Ovary (tissue), 9 donors: ENCODE measurements around the gene ZNF565. TPM values are rescaled to one million over a fixed set of nuclear protein-coding genes. Genes with fewer than 3 reads are reported as not detected.
"Not testable (repeated sequence)": the region's sequence is repeated elsewhere in the genome, so short reads cannot be mapped to it uniquely, and the experiment has no call there.

Experiments
- DNase-seq, 5 donors: peaks; one replicate each; pipeline ENCODE4 v3.0.0-alpha.2; 2019 to 2020
- H3K27ac ChIP-seq, 2 donors: fragments of 200-600 bp; one replicate each; pipeline versions ENCODE4 v1.5.1 to v1.8.0; 2019 to 2022
- H3K27me3 ChIP-seq: fragments of 200-600 bp; one replicate; pipeline ENCODE4 v1.8.0; 2022
- H3K36me3 ChIP-seq: fragments of 200-600 bp; sonication (generic); one replicate; pipeline ENCODE4 v1.5.1; 2019
- H3K4me1 ChIP-seq: one replicate; pipeline ENCODE4 v1.8.1; 2013; ENCODE audit warnings: mild to moderate bottlenecking, moderate library complexity; ENCODE audit not compliant: insufficient read depth
- H3K4me3 ChIP-seq: fragments of 200-600 bp; sonication (generic); one replicate; pipeline ENCODE4 v1.5.1; 2017
- H3K9me3 ChIP-seq, 2 donors: fragments of 200-600 bp in 1 of 2; sonication (generic) in 1 of 2; one replicate each; pipeline versions ENCODE4 v1.5.1 to v1.8.1; 2013 to 2019; ENCODE audit warnings: mild to moderate bottlenecking in 1 of 2, moderate library complexity in 1 of 2
- CTCF ChIP-seq, 3 donors: fragments of 450-650 bp in 2 of 3; fragments of 200-600 bp in 1 of 3; IDR thresholded peaks; one replicate each; pipeline versions ENCODE4 v1.5.1 to v1.8.0; 2016 to 2022; ENCODE audit warnings: antibody characterized with exemption in 3 of 3, mild to moderate bottlenecking in 1 of 3
- EP300 ChIP-seq: sonication (generic); formaldehyde crosslinking; IDR thresholded peaks from one replicate; pipeline ENCODE4 v1.6.1; 2017; ENCODE audit warnings: antibody characterized with exemption
- POLR2A ChIP-seq: fragments of 450-650 bp; IDR thresholded peaks from one replicate; pipeline ENCODE4 v1.6.1; 2017; ENCODE audit warnings: antibody characterized with exemption, mild to moderate bottlenecking, moderate library complexity
- WGBS, 3 donors: extraction: QIAGEN DNeasy Blood & Tissue Kit in 1 of 3; methylation state at CpG; one replicate each; pipeline versions ENCODE4 v1.1.5 to v1.1.7; 2013 to 2017; 5-methylcytosine and 5-hydroxymethylcytosine counted together
- intact Hi-C, 4 donors: fragments of 100-400 bp; cut with DNase I; formaldehyde crosslinking; loops; one replicate each; pipeline versions ENCODE4 v1.11.0 to v1.15.1; 2022 to 2023
- polyA plus RNA-seq, 2 donors: library from polyadenylated mRNA; stranded (reverse); fragments of 200-250 nt in 1 of 2; fragments of 350-450 nt in 1 of 2; fragmentation: Illumina TruSeq in 1 of 2; extraction: RNeasy Lipid Tissue Mini Kit (QIAGEN cat#74804) in 1 of 2; gene quantifications; one replicate each; pipeline ENCODE4 v1.2.3, GENCODE V29; 2013 to 2014
- total RNA-seq, 7 donors: library from RNA; depleted of rRNA in 2 of 7; stranded (reverse); fragments of >200 nt in 2 of 7; fragmentation: NEBNext Ultra II Directional in 3 of 7; extraction: Animal tissue kit (Norgen Biotek cat#: 25700) in 3 of 7; gene quantifications; one replicate each; pipeline versions ENCODE4 v1.1.0 to v1.2.4, GENCODE V29; 2016 to 2023
- donor health status: DM: no; HTN: no; CAD: no; lungs with moderate emphysema.
- donor health status: DM: no; HTN: no; CAD: no.
- donor health status: Bipolar disorder and iron deficiency.
- donor health status: DM: yes; HTN: yes; CAD: no.
- donor health status: DM: no; HTN: no; CAD: no.
- donor health status: DM: yes; HTN: yes; CAD: no.

Gene ZNF565
- total and polyA plus RNA-seq, 9 donors, result 3.6 to 10.1 (median 7.5) TPM

- intact Hi-C loops, result no loop called here
- DNase-seq, result no peak
- TF ChIP-seq CTCF (IDR thresholded peaks at IDR 0.05) (no peak), EP300 (no peak)
- H3K27me3 ChIP-seq, result no peaks in the 10 kb centered on the region
- no peaks in the 10 kb centered on the region for H3K4me1 ChIP-seq
- H3K36me3 ChIP-seq, result no peaks in the 10 kb centered on the region
- no peak overlapping the region for H3K27ac ChIP-seq
- no peak overlapping the region for H3K4me3 ChIP-seq
- no peaks in the 10 kb centered on the region for H3K9me3 ChIP-seq
- WGBS, 3 donors, result 94% methylated on average over 6 of the region's 6 CpGs
These were observed 12.8 kb downstream of the ZNF565 start for GRCh38 chr19:36201684-36202083.

GRCh38 chr19:36198119-36198518 lies 16.3 kb downstream of the ZNF565 start:
- Histone ChIP-seq H3K4me1 (no peaks in the 10 kb centered on the region), H3K9me3 (no peaks in the 10 kb centered on the region), H3K27me3 (no peaks in the 10 kb centered on the region), H3K36me3 (no peaks in the 10 kb centered on the region), H3K4me3 (no peak overlapping the region), H3K27ac (no peak overlapping the region)
- WGBS, 3 donors, result 89 to 98% (median 94%) methylated on average over 2 of the region's 2 CpGs
- TF ChIP-seq POLR2A (no peak), EP300 (no peak), CTCF (IDR thresholded peaks at IDR 0.05) (no peak)
- intact Hi-C loops, result no loop called here
- DNase-seq, result no peak

DNA sequence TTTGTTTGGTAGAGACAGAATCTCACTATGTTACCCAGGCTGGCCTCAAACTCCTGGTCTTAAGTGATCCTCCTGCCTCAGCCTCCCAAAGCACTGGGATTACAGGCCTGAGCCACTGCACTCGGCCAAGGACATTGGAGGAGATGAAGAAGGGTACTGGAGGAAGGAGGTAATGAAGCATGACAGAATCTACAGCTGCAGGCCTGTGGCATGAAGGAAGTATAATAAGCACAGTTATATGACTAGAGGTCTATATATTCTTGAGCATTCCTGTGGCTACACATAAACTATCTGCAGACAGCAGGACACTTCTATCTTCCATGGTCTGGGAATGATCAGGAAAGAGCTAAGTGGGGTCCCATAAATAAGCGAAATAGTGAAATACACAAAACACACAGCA lies 18.2 kb downstream of the ZNF565 start:
- Histone ChIP-seq H3K4me1 (no peaks in the 10 kb centered on the region), H3K4me3 (no peak overlapping the region), H3K9me3 (no peaks in the 10 kb centered on the region), H3K36me3 (no peaks in the 10 kb centered on the region), H3K27me3 (no peaks in the 10 kb centered on the region), H3K27ac (no peak overlapping the region)
- DNase-seq, result no peak
- 94 to 95% (median 95%) methylated on average over 2 of the region's 2 CpGs for WGBS, 3 donors
- intact Hi-C loops, result no loop called here
- TF ChIP-seq CTCF (IDR thresholded peaks at IDR 0.05), result no peak
- TF ChIP-seq POLR2A, result no peak
- TF ChIP-seq EP300, result no peak

- H3K4me3 ChIP-seq, H3K27ac ChIP-seq, intact Hi-C loops, H3K27me3 ChIP-seq, H3K4me1 ChIP-seq, H3K36me3 ChIP-seq, DNase-seq, H3K9me3 ChIP-seq: not testable (repeated sequence)
- WGBS, 3 donors, result 90 to 94% (median 93%) methylated on average over 5 of the region's 5 CpGs
These were observed 27.7 kb downstream of the ZNF565 start for GRCh38 chr19:36186722-36187121.

DNA sequence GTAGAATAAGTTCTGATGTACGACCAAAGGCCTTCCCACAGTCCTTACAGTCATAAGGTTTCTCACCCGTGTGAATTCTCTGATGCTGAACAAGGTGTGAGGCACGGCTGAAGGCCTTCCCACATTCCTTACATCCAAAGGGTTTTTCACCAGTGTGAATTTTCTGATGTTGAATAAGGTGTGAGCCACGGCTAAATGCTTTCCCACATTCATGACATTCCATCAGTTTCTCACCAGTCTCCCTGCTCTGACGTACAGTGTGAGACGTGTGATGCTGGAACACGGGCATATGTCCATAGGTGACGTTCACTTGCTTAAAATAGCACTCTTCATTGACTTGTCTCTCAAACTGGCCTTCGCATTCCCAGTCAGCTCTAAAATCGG lies 31.2 kb downstream of the ZNF565 start:
- DNase-seq, result no peak
- no peaks in the 10 kb centered on the region for H3K9me3 ChIP-seq
- TF ChIP-seq CTCF (IDR thresholded peaks at IDR 0.05) (no peak), EP300 (no peak), POLR2A (no peak)
- no peaks in the 10 kb centered on the region for H3K27me3 ChIP-seq
- no peak overlapping the region for H3K4me3 ChIP-seq
- no peaks in the 10 kb centered on the region for H3K36me3 ChIP-seq
- no peaks in the 10 kb centered on the region for H3K4me1 ChIP-seq
- intact Hi-C loops, result no loop called here
- H3K27ac ChIP-seq, result no peak overlapping the region
- 81 to 83% (median 82%) methylated on average over 10 of the region's 10 CpGs for WGBS, 3 donors
